Liver (tissue), 9 donors: ENCODE results near the gene SCG3. TPM values are rescaled to one million over a fixed set of nuclear protein-coding genes. Genes with fewer than 3 reads are reported as not detected.

Source experiments
- DNase-seq: peaks from one replicate; pipeline ENCODE4 v3.0.0-alpha.2; 2017; ENCODE audit warnings: low spot score
- H3K27ac ChIP-seq, 2 donors: one replicate each; pipeline ENCODE4 v1.7.0; 2013; ENCODE audit warnings: inconsistent platforms in 2 of 2, low read length in 2 of 2, control low read depth in 1 of 2, low read depth in 1 of 2, mild to moderate bottlenecking in 1 of 2
- H3K27me3 ChIP-seq, 4 donors: one replicate each; pipeline versions ENCODE4 v1.6.1 to v1.7.0; 2013; ENCODE audit warnings: low read length in 3 of 4, inconsistent platforms in 1 of 4, mild to moderate bottlenecking in 1 of 4, moderate library complexity in 1 of 4; ENCODE audit not compliant: control insufficient read depth in 4 of 4, insufficient read depth in 4 of 4
- H3K36me3 ChIP-seq, 4 donors: one replicate each; pipeline versions ENCODE4 v1.6.1 to v1.7.0; 2013; ENCODE audit warnings: low read length in 3 of 4, mild to moderate bottlenecking in 3 of 4, low read depth in 1 of 4, moderate library complexity in 1 of 4; ENCODE audit not compliant: control insufficient read depth in 4 of 4, insufficient read depth in 3 of 4
- H3K4me1 ChIP-seq, 4 donors: one replicate each; pipeline versions ENCODE4 v1.6.1 to v1.7.0; 2013; ENCODE audit warnings: low read length in 3 of 4, mild to moderate bottlenecking in 3 of 4, moderate library complexity in 1 of 4; ENCODE audit not compliant: control insufficient read depth in 4 of 4, insufficient read depth in 4 of 4
- H3K4me3 ChIP-seq, 3 donors: one replicate each; pipeline versions ENCODE4 v1.6.1 to v1.7.0; 2013; ENCODE audit warnings: low read length in 3 of 3, control low read depth in 1 of 3, low read depth in 1 of 3, mild to moderate bottlenecking in 1 of 3
- H3K9ac ChIP-seq, 2 donors: one replicate each; pipeline ENCODE4 v1.7.0; 2013; ENCODE audit warnings: low read length in 2 of 2, mild to moderate bottlenecking in 2 of 2, moderate library complexity in 2 of 2, control low read depth in 1 of 2, low read depth in 1 of 2
- H3K9me3 ChIP-seq, 4 donors: one replicate each; pipeline versions ENCODE4 v1.6.1 to v1.7.0; 2013; ENCODE audit warnings: low read length in 3 of 4; ENCODE audit not compliant: control insufficient read depth in 4 of 4
- EGR1 ChIP-seq, 2 donors: IDR thresholded peaks; 2 replicates each; pipeline ENCODE4 v1.6.1; 2016 to 2018; ENCODE audit warnings: antibody characterized with exemption in 2 of 2, low read depth in 2 of 2
- FOXA1 ChIP-seq: IDR thresholded peaks from 2 replicates; pipeline ENCODE4 v1.6.1; 2016; ENCODE audit warnings: antibody characterized with exemption
- FOXA2 ChIP-seq: IDR thresholded peaks from 2 replicates; pipeline ENCODE4 v1.6.1; 2016; ENCODE audit warnings: antibody characterized with exemption
- HNF4A ChIP-seq, 2 donors: conservative IDR thresholded peaks; 2 replicates each; pipeline ENCODE4 v1.6.1; 2016; ENCODE audit warnings: antibody characterized with exemption in 2 of 2, mild to moderate bottlenecking in 2 of 2
- HNF4G ChIP-seq: IDR thresholded peaks from 2 replicates; pipeline ENCODE4 v1.6.1; 2016; ENCODE audit warnings: antibody characterized with exemption
- JUND ChIP-seq, 2 donors: IDR thresholded peaks; 2 replicates each; pipeline ENCODE4 v1.6.1; 2016; ENCODE audit warnings: antibody characterized with exemption in 2 of 2
- NR2F2 ChIP-seq: IDR thresholded peaks from 2 replicates; pipeline ENCODE4 v1.6.1; 2016; ENCODE audit warnings: antibody characterized with exemption
- RAD21 ChIP-seq, 2 donors: IDR thresholded peaks; 2 replicates each; pipeline ENCODE4 v1.6.1; 2016; ENCODE audit warnings: antibody characterized with exemption in 2 of 2, mild to moderate bottlenecking in 2 of 2
- RXRA ChIP-seq, 2 donors: IDR thresholded peaks; 2 replicates each; pipeline ENCODE4 v1.6.1; 2017 to 2018; ENCODE audit warnings: antibody characterized with exemption in 2 of 2, mild to moderate bottlenecking in 1 of 2
- SP1 ChIP-seq: IDR thresholded peaks from 2 replicates; pipeline ENCODE4 v1.6.1; 2018; ENCODE audit warnings: antibody characterized with exemption, mild to moderate bottlenecking
- TAF1 ChIP-seq: conservative IDR thresholded peaks from 2 replicates; pipeline ENCODE4 v1.6.1; 2016; ENCODE audit warnings: antibody characterized with exemption, mild to moderate bottlenecking
- YY1 ChIP-seq: IDR thresholded peaks from 2 replicates; pipeline ENCODE4 v1.6.1; 2016; ENCODE audit warnings: antibody characterized with exemption, mild to moderate bottlenecking
- WGBS: extraction: QIAGEN DNeasy Blood & Tissue Kit; methylation state at CpG from one replicate; pipeline ENCODE4 v1.1.7; 2013; 5-methylcytosine and 5-hydroxymethylcytosine counted together
- polyA plus RNA-seq, 2 donors: library from polyadenylated mRNA; stranded (reverse) in 1 of 2; unstranded in 1 of 2; fragments of 200-250 nt in 1 of 2; fragments of >200 nt in 1 of 2; fragmentation: Nextera tagmentation in 1 of 2; extraction: Ambion mirVana in 1 of 2; gene quantifications; one replicate each; pipeline versions ENCODE4 v1.2.1 to v1.2.3, GENCODE V29; 2013 to 2015
- total RNA-seq, 2 donors: library from RNA; depleted of rRNA; stranded (reverse); fragments of >200 nt; gene quantifications; one replicate each; pipeline ENCODE4 v1.2.3, GENCODE V29; 2014
- TF ChIP-seq, protein P1 (sequence below): IDR thresholded peaks from 2 replicates; pipeline ENCODE4 v1.6.1; 2016; ENCODE audit warnings: antibody characterized with exemption
- TF ChIP-seq, protein P2 (sequence below): fragments of 150-350 bp; IDR thresholded peaks from 2 replicates; pipeline ENCODE4 v1.5.1; 2017; ENCODE audit warnings: improper control_type of control experiment, low read depth, low read length; ENCODE audit not compliant: missing input control
- TF ChIP-seq, protein P3 (sequence below): IDR thresholded peaks from 2 replicates; pipeline ENCODE4 v1.6.1; 2016; ENCODE audit warnings: antibody characterized with exemption
- donor health status: healthy.
- donor health status: healthy.
- donor health status: healthy.
- donor health status: healthy.
- donor health status: healthy.

The SCG3 gene
- total and polyA plus RNA-seq, 4 donors, result under 0.01 to 0.05 (median 0.01) TPM; not detected in 1

DNA sequence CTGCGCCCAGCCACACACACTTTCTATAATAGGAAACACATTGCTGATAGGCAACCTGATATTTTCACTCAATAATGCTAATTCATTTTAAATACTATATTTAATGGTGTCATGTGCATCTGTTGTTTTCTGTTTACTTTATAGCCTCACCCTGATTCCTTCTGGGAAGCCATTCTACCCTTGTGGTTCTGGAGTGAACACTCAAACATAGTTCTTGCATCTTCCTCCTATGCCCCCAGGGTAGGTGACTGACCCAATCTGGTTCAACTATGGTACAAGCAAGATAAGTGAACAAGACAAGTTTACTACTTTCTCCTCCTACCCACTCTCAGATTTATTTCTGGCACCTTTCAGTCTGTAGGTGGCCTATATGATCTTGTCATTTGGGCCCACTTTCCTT is 4.3 kb upstream of the SCG3 start:
- Histone ChIP-seq H3K4me1 (peaks cover 0 to 5% (median 0%) of the 10 kb centered on the region in 4 donors), H3K4me3 (no peak overlapping the region)
- no peak for DNase-seq

DNA sequence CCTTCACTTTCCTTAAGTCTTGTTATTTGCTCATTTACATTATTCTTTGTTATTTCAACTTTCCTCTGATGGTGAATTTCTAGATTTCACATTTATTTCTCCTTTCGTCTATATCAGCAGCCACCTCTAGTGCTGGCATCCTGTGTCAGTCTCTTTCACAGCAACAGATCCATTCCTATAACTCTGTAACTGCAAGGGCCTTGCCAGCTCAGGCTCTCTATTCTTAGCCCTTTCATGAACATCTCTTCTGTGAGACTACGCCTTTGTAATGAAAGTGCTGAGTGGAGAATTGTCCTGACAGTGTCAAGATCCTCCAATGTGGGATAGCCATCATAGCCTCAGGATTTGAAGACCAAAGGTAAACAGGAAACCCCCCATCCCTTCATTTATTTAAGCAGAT is 3.9 kb upstream of the SCG3 start:
- Histone ChIP-seq H3K27ac (no peak overlapping the region), H3K9ac (no peak overlapping the region), H3K4me1 (peaks cover 0 to 5% (median 0%) of the 10 kb centered on the region in 4 donors), H3K4me3 (no peak overlapping the region), H3K27me3 (peaks cover 0 to 5% (median 2%) of the 10 kb centered on the region in 4 donors), H3K9me3 (peaks cover 0 to 1% (median 0%) of the 10 kb centered on the region in 4 donors), H3K36me3 (no peaks in the 10 kb centered on the region)
- TF ChIP-seq JUND (IDR thresholded peaks at IDR 0.05) (no peak), EGR1 (IDR thresholded peaks at IDR 0.05; ENCODE audit: low read depth in 2 of 2) (no peak), RAD21 (IDR thresholded peaks at IDR 0.05) (no peak), HNF4G (no peak), RXRA (IDR thresholded peaks at IDR 0.05) (no peak), YY1 (no peak), NR2F2 (no peak), HNF4A (conservative IDR thresholded peaks at IDR 0.05) (no peak)
- TF ChIP-seq, protein P1, sequence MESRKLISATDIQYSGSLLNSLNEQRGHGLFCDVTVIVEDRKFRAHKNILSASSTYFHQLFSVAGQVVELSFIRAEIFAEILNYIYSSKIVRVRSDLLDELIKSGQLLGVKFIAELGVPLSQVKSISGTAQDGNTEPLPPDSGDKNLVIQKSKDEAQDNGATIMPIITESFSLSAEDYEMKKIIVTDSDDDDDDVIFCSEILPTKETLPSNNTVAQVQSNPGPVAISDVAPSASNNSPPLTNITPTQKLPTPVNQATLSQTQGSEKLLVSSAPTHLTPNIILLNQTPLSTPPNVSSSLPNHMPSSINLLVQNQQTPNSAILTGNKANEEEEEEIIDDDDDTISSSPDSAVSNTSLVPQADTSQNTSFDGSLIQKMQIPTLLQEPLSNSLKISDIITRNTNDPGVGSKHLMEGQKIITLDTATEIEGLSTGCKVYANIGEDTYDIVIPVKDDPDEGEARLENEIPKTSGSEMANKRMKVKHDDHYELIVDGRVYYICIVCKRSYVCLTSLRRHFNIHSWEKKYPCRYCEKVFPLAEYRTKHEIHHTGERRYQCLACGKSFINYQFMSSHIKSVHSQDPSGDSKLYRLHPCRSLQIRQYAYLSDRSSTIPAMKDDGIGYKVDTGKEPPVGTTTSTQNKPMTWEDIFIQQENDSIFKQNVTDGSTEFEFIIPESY, result no peak
- 87% methylated on average over 2 of the region's 2 CpGs for WGBS
- no peak for DNase-seq

More for the DNA sequence above, 4.3 kb upstream of the SCG3 start:
- WGBS, result 94% methylated on average over 1 of the region's 1 CpG
- Histone ChIP-seq H3K9me3 (peaks cover 0 to 1% (median 0%) of the 10 kb centered on the region in 4 donors), H3K27ac (no peak overlapping the region), H3K36me3 (no peaks in the 10 kb centered on the region), H3K9ac (no peak overlapping the region), H3K27me3 (peaks cover 0 to 5% (median 2%) of the 10 kb centered on the region in 4 donors)
- TF ChIP-seq EGR1 (IDR thresholded peaks at IDR 0.05; ENCODE audit: low read depth in 2 of 2), result no peak
- no peak for TF ChIP-seq HNF4A (conservative IDR thresholded peaks at IDR 0.05)
- TF ChIP-seq, protein P2, sequence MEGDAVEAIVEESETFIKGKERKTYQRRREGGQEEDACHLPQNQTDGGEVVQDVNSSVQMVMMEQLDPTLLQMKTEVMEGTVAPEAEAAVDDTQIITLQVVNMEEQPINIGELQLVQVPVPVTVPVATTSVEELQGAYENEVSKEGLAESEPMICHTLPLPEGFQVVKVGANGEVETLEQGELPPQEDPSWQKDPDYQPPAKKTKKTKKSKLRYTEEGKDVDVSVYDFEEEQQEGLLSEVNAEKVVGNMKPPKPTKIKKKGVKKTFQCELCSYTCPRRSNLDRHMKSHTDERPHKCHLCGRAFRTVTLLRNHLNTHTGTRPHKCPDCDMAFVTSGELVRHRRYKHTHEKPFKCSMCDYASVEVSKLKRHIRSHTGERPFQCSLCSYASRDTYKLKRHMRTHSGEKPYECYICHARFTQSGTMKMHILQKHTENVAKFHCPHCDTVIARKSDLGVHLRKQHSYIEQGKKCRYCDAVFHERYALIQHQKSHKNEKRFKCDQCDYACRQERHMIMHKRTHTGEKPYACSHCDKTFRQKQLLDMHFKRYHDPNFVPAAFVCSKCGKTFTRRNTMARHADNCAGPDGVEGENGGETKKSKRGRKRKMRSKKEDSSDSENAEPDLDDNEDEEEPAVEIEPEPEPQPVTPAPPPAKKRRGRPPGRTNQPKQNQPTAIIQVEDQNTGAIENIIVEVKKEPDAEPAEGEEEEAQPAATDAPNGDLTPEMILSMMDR, result no peak
- TF ChIP-seq JUND (IDR thresholded peaks at IDR 0.05), result no peak
- TF ChIP-seq FOXA1, result no peak
- TF ChIP-seq, protein P3, sequence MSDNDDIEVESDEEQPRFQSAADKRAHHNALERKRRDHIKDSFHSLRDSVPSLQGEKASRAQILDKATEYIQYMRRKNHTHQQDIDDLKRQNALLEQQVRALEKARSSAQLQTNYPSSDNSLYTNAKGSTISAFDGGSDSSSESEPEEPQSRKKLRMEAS, result no peak
- no peak for TF ChIP-seq TAF1
- TF ChIP-seq FOXA2, result no peak
- no peak for TF ChIP-seq SP1

DNA sequence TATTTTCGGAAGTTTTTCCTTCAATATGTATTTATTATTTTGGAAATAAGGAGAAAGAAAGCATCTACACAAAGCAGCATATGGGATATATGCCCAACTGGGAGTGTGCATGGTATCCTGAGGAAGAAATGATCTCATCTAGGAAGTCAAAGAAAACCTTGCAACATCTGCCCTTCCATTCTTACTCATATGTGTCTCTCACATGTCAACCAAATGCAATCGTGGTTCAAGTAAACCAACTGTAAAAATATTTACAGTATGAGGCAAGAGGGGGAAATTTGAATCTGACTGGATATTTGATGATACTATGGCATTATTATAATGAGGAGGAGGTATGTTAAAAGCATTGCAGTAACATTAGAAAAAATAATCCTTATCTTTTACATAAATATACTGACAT is 3.2 kb upstream of the SCG3 start:
- no peak overlapping the region for H3K4me3 ChIP-seq
- 61% methylated on average over 2 of the region's 2 CpGs for WGBS
- no peak overlapping the region for H3K27ac ChIP-seq
- H3K4me1 ChIP-seq, result peaks cover 0 to 5% (median 0%) of the 10 kb centered on the region in 4 donors
- DNase-seq, result no peak
- H3K9me3 ChIP-seq, result peaks cover 0 to 1% (median 0%) of the 10 kb centered on the region in 4 donors
- no peak overlapping the region for H3K9ac ChIP-seq
- no peaks in the 10 kb centered on the region for H3K36me3 ChIP-seq
- TF ChIP-seq, protein P1, result no peak
- no peak for TF ChIP-seq TAF1
- peaks cover 0 to 4% (median 1%) of the 10 kb centered on the region in 4 donors for H3K27me3 ChIP-seq
